ENCODE measurements around the gene ANAPC5. TPM values are rescaled to one million over a fixed set of nuclear protein-coding genes. Genes with fewer than 3 reads are reported as not detected.

The ANAPC5 gene
- total RNA-seq, 1 donor from 2014 or later = 58.8 TPM

DNA sequence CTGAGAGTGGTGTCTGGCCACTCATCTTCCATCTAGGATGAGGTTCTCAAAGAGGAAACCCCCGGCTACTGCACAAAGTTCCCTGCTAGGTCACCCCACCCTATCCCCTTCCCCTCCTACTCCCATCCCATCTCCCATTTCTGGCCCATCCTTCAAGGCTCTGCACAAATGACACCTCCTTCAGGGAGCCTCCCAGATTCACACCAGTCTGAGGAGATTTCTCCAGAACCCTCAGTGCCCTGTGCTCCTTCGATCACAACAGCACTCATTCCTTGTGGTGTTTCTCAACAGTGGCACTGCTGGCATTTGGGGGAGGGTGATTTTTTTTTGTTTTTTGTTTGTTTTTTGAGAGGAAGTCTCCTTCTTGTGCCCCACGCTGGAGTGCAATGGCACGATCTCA is 58.6 kb downstream of the ANAPC5 start:
- no peak overlapping the region for H3K4me3 ChIP-seq
- DNase-seq (ENCODE audit: low spot score in 2 of 2) = no peak
- no peaks in the 10 kb centered on the region for H3K9me3 ChIP-seq
- intact Hi-C loops (cut with DNase I) = no loop called here
- H3K36me3 ChIP-seq = peaks cover 0 to 4% of the 10 kb centered on the region in 2 donors
- H3K4me1 ChIP-seq = peaks cover 3 to 33% of the 10 kb centered on the region in 2 donors
- H3K27ac ChIP-seq = no peak overlapping the region
- H3K27me3 ChIP-seq = no peaks in the 10 kb centered on the region
- TF ChIP-seq, protein P1, sequence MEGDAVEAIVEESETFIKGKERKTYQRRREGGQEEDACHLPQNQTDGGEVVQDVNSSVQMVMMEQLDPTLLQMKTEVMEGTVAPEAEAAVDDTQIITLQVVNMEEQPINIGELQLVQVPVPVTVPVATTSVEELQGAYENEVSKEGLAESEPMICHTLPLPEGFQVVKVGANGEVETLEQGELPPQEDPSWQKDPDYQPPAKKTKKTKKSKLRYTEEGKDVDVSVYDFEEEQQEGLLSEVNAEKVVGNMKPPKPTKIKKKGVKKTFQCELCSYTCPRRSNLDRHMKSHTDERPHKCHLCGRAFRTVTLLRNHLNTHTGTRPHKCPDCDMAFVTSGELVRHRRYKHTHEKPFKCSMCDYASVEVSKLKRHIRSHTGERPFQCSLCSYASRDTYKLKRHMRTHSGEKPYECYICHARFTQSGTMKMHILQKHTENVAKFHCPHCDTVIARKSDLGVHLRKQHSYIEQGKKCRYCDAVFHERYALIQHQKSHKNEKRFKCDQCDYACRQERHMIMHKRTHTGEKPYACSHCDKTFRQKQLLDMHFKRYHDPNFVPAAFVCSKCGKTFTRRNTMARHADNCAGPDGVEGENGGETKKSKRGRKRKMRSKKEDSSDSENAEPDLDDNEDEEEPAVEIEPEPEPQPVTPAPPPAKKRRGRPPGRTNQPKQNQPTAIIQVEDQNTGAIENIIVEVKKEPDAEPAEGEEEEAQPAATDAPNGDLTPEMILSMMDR (IDR thresholded peaks at IDR 0.05) = no peak

- no peak for DNase-seq (ENCODE audit: low spot score in 2 of 2)
- no peak overlapping the region for H3K4me3 ChIP-seq
- TF ChIP-seq, protein P1 (IDR thresholded peaks at IDR 0.05) = no peak
- peaks cover 0 to 4% of the 10 kb centered on the region in 2 donors for H3K36me3 ChIP-seq
- H3K4me1 ChIP-seq = peaks cover 3 to 30% of the 10 kb centered on the region in 2 donors
- H3K27me3 ChIP-seq = no peaks in the 10 kb centered on the region
- peak overlapping the region in 1 of 2 donors; percentile 76 for H3K27ac ChIP-seq
- intact Hi-C loops (cut with DNase I) = no loop called here
- H3K9me3 ChIP-seq = no peaks in the 10 kb centered on the region
These were observed 61.8 kb downstream of the ANAPC5 start for GRCh38 chr12:121290410-121290809.

DNA sequence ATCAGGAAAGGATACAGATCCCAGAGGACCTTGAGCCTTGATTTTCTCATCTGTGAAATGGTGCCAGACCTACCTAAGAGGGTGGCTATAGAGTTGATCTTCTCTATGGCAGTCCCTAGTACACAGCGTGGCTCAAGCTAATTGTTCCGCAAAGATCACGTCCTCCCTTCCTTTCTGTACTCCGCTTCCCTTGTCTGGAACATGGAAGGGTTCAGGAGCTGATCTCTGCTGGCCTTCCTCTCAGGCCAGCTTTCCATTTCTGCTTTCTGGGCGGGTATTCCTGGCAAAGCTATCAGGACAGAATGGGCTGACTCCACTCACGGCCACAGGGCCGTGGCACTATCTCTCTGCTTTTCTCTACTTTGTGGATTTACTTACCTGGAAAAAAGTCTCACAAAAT is 62.2 kb downstream of the ANAPC5 start:
- peak overlapping the region; percentile 73 to 76 for H3K27ac ChIP-seq
- TF ChIP-seq, protein P1 (IDR thresholded peaks at IDR 0.05) = no peak
- H3K27me3 ChIP-seq = no peaks in the 10 kb centered on the region
- H3K4me1 ChIP-seq = peaks cover 3 to 28% of the 10 kb centered on the region in 2 donors
- intact Hi-C loops (cut with DNase I) = no loop called here
- no peaks in the 10 kb centered on the region for H3K9me3 ChIP-seq
- DNase-seq (ENCODE audit: low spot score in 2 of 2) = no peak
- peaks cover 0 to 4% of the 10 kb centered on the region in 2 donors for H3K36me3 ChIP-seq
- no peak overlapping the region for H3K4me3 ChIP-seq

DNA sequence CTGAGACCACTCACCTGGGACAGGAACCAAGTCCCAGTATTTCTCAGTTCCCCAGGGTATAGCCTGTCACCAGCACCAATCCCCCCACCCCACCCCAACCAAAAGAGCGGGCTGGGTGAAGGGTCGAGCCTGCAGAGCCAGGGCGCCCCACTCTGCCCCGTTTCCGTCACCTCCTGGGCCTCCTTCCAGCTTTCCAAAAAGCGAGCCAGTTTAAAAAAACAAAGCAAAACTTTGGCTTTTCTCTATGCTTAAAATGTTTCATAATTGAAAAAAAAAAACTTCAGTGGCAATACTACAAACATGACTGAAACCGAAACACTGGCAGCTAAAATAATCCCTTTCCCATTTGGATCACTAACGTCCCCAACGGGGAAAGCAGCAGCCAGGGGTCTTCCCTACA is 63.2 kb downstream of the ANAPC5 start:
- Histone ChIP-seq H3K27ac (peak overlapping the region; percentile 73 to 76), H3K36me3 (peaks cover 0 to 4% of the 10 kb centered on the region in 2 donors), H3K9me3 (no peaks in the 10 kb centered on the region), H3K4me3 (peak overlapping the region; percentile 16 to 49), H3K27me3 (no peaks in the 10 kb centered on the region), H3K4me1 (peaks cover 3 to 27% of the 10 kb centered on the region in 2 donors)
- TF ChIP-seq, protein P1 (IDR thresholded peaks at IDR 0.05) = no peak
- intact Hi-C loops (cut with DNase I) = no loop called here
- no peak for DNase-seq (ENCODE audit: low spot score in 2 of 2)

DNA sequence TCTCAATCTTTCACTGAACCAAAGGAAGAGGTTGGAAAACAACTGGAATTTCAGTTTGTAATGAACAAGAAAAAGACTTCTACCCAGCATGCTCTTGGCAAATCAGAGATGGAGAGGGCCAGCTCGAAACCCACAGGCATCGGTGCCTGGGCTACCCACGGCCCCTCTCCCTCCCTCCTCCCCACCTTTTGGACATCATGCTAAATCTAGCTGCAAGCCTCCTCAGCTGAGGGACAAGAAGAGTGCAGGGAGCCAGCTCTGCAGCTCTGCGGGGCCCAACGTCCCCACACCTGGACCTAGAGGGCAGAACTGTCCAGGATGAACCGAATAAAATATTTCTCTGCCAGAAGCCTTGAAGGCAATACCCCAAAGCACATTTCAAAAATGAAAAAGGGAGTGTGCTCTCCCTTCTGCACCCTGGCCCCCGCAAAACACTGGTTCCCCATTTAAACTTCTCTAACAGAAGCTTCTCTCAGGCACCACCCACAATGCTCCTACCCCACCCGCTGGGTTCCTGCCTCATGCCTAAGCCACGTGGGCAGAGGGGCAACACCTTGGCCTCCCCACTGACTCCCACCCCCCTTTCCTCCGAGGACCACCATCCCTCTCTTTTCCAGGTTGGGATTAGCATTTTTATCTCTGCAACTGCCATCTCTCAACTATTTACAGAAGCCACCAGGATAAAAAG is 63.9 kb downstream of the ANAPC5 start:
- no peak for DNase-seq (ENCODE audit: low spot score in 2 of 2)
- Histone ChIP-seq H3K27ac (peak overlapping the region; percentile 73 to 76), H3K4me1 (peaks cover 3 to 27% of the 10 kb centered on the region in 2 donors)

More for the DNA sequence above, 63.9 kb downstream of the ANAPC5 start:
- Histone ChIP-seq H3K4me3 (peak overlapping the region in 1 of 2 donors; percentile 16), H3K27me3 (no peaks in the 10 kb centered on the region), H3K36me3 (peaks cover 0 to 4% of the 10 kb centered on the region in 2 donors), H3K9me3 (no peaks in the 10 kb centered on the region)
- intact Hi-C loops (cut with DNase I) = no loop called here
- TF ChIP-seq, protein P1 (IDR thresholded peaks at IDR 0.05) = no peak
